ENCODE data around the gene AGTPBP1.

DNA sequence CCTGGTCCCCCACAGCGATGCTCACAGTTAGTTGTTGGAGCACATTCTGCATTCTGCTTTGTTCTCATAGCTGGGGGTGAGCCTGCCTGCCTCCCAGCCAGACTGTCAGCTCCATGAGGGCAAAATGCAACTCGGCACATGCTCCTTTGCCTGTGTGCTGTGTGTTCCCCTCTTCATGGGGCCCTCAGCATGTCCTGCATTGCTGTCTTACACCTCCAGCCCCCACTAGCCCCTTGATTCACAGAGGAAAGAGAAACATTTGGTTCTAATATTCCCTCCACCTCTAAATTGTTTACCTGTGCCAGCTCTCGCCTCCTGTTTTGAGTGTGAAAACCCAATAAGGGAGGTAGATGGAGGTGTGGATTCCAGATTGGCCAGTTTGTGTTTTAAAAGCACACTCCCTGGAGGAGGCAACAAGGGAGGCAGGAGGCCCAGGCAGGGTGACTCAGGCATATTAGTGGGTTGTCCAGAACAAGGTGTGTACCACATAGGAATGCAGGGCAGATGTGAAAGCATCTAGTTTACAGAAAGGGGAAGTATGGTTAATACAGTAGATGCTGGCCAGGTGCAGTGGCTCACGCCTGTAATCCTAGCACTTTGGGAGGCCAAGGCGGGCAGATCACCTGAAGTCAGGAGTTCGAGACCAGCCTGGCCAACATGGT lies 224.6 kb downstream of the AGTPBP1 start:
- no peak for TF ChIP-seq POLR2A (IDR thresholded peaks at IDR 0.05)
- TF ChIP-seq, protein P1, sequence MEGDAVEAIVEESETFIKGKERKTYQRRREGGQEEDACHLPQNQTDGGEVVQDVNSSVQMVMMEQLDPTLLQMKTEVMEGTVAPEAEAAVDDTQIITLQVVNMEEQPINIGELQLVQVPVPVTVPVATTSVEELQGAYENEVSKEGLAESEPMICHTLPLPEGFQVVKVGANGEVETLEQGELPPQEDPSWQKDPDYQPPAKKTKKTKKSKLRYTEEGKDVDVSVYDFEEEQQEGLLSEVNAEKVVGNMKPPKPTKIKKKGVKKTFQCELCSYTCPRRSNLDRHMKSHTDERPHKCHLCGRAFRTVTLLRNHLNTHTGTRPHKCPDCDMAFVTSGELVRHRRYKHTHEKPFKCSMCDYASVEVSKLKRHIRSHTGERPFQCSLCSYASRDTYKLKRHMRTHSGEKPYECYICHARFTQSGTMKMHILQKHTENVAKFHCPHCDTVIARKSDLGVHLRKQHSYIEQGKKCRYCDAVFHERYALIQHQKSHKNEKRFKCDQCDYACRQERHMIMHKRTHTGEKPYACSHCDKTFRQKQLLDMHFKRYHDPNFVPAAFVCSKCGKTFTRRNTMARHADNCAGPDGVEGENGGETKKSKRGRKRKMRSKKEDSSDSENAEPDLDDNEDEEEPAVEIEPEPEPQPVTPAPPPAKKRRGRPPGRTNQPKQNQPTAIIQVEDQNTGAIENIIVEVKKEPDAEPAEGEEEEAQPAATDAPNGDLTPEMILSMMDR (IDR thresholded peaks at IDR 0.05), result no peak
